HEK293 (cell line): Measurements from ENCODE around the gene CLDN6.

Experiments used
- BCL11B ChIP-seq: fragments of 450-650 bp; formaldehyde crosslinking; IDR thresholded peaks from 2 replicates; pipeline ENCODE4 v1.5.1; 2016; ENCODE audit warnings: low read depth, missing biosample characterization, missing genetic modification characterization
- GFI1B ChIP-seq: fragments of 450-650 bp; formaldehyde crosslinking; IDR thresholded peaks from 2 replicates; pipeline ENCODE4 v1.5.1; 2016; ENCODE audit warnings: missing biosample characterization, missing genetic modification characterization
- IKZF3 ChIP-seq: fragments of 450-650 bp; IDR thresholded peaks from 2 replicates; pipeline ENCODE4 v1.5.0; 2018; ENCODE audit warnings: missing biosample characterization, mild to moderate bottlenecking, missing genetic modification characterization, moderate library complexity
- KLF10 ChIP-seq: fragments of 450-650 bp; IDR thresholded peaks from 2 replicates; pipeline ENCODE4 v1.5.1; 2018; ENCODE audit warnings: missing biosample characterization, mild to moderate bottlenecking, missing genetic modification characterization
- MZF1 ChIP-seq: fragments of 450-650 bp; formaldehyde crosslinking; IDR thresholded peaks from 2 replicates; pipeline ENCODE4 v1.5.1; 2017; ENCODE audit warnings: missing biosample characterization, missing genetic modification characterization, borderline replicate concordance
- SALL2 ChIP-seq: fragments of 450-650 bp; formaldehyde crosslinking; IDR thresholded peaks from 2 replicates; pipeline ENCODE4 v1.5.0; 2017; ENCODE audit warnings: missing biosample characterization, mild to moderate bottlenecking, missing genetic modification characterization, borderline replicate concordance
- SETDB1 ChIP-seq: IDR thresholded peaks from one replicate; pipeline ENCODE4 v1.6.1; 2017; ENCODE audit warnings: mild to moderate bottlenecking, low read length, moderate library complexity, mixed read lengths; ENCODE audit not compliant: insufficient read length
- SP2 ChIP-seq: fragments of 450-650 bp; formaldehyde crosslinking; IDR thresholded peaks from 2 replicates; pipeline ENCODE4 v1.5.1; 2016; ENCODE audit warnings: missing biosample characterization, missing genetic modification characterization
- SP7 ChIP-seq: fragments of 450-650 bp; formaldehyde crosslinking; IDR thresholded peaks from 2 replicates; pipeline ENCODE4 v1.5.1; 2016; ENCODE audit warnings: missing biosample characterization, missing genetic modification characterization
- ZFP41 ChIP-seq: fragments of 450-650 bp; formaldehyde crosslinking; IDR thresholded peaks from 2 replicates; pipeline ENCODE4 v1.5.1; 2016; ENCODE audit warnings: missing biosample characterization, missing genetic modification characterization, borderline replicate concordance
- ZNF146 ChIP-seq: fragments of 450-650 bp; formaldehyde crosslinking; IDR thresholded peaks from 2 replicates; pipeline ENCODE4 v1.5.1; 2016; ENCODE audit warnings: missing biosample characterization, missing genetic modification characterization
- ZNF19 ChIP-seq: fragments of 450-650 bp; formaldehyde crosslinking; IDR thresholded peaks from 2 replicates; pipeline ENCODE4; 2016; ENCODE audit warnings: missing biosample characterization, missing genetic modification characterization, low read depth
- ZNF223 ChIP-seq: fragments of 450-650 bp; formaldehyde crosslinking; IDR thresholded peaks from 2 replicates; pipeline ENCODE4 v1.5.1; 2016; ENCODE audit warnings: missing biosample characterization, missing genetic modification characterization
- ZNF248 ChIP-seq: fragments of 450-650 bp; formaldehyde crosslinking; IDR thresholded peaks from 2 replicates; pipeline ENCODE4 v1.5.1; 2017; ENCODE audit warnings: missing biosample characterization, missing genetic modification characterization
- ZNF366 ChIP-seq: fragments of 450-650 bp; formaldehyde crosslinking; conservative IDR thresholded peaks from 2 replicates; pipeline ENCODE4 v1.5.1; 2016; ENCODE audit warnings: missing biosample characterization, missing genetic modification characterization
- ZNF433 ChIP-seq: fragments of 450-650 bp; formaldehyde crosslinking; IDR thresholded peaks from 2 replicates; pipeline ENCODE4 v1.5.1; 2016; ENCODE audit warnings: missing biosample characterization, missing genetic modification characterization, low read depth
- ZNF529 ChIP-seq: fragments of 450-650 bp; formaldehyde crosslinking; IDR thresholded peaks from 2 replicates; pipeline ENCODE4 v1.5.1; 2017; ENCODE audit warnings: missing genetic modification characterization, missing biosample characterization; ENCODE audit not compliant: insufficient replicate concordance
- ZNF561 ChIP-seq: fragments of 450-650 bp; IDR thresholded peaks from 2 replicates; pipeline ENCODE4 v1.5.1; 2018; ENCODE audit warnings: missing biosample characterization, missing genetic modification characterization, borderline replicate concordance
- ZNF654 ChIP-seq: fragments of 450-650 bp; formaldehyde crosslinking; IDR thresholded peaks from 2 replicates; pipeline ENCODE4 v1.5.1; 2016; ENCODE audit warnings: low read depth, missing biosample characterization, missing genetic modification characterization
- ZNF701 ChIP-seq: fragments of 450-650 bp; formaldehyde crosslinking; IDR thresholded peaks from 2 replicates; pipeline ENCODE4 v1.5.1; 2016; ENCODE audit warnings: missing biosample characterization, missing genetic modification characterization
- ZNF707 ChIP-seq: fragments of 450-650 bp; formaldehyde crosslinking; IDR thresholded peaks from 2 replicates; pipeline ENCODE4 v1.5.1; 2016; ENCODE audit warnings: missing biosample characterization, missing genetic modification characterization
- ZNF776 ChIP-seq: fragments of 450-650 bp; formaldehyde crosslinking; IDR thresholded peaks from 2 replicates; pipeline ENCODE4 v1.5.0; 2017; ENCODE audit warnings: missing biosample characterization, missing genetic modification characterization, borderline replicate concordance
- ZNF843 ChIP-seq: fragments of 450-650 bp; formaldehyde crosslinking; IDR thresholded peaks from 2 replicates; pipeline ENCODE4 v1.5.1; 2016; ENCODE audit warnings: missing biosample characterization, missing genetic modification characterization
- TF ChIP-seq, protein P1 (sequence below): fragments of 450-650 bp; formaldehyde crosslinking; IDR thresholded peaks from 2 replicates; pipeline ENCODE4 v1.5.1; 2016; ENCODE audit warnings: missing biosample characterization, missing genetic modification characterization
- TF ChIP-seq, protein P2 (sequence below): fragments of 450-650 bp; formaldehyde crosslinking; IDR thresholded peaks from 2 replicates; pipeline ENCODE4 v1.5.1; 2016; ENCODE audit warnings: missing biosample characterization, missing genetic modification characterization
- TF ChIP-seq, protein P3 (sequence below): fragments of 450-650 bp; formaldehyde crosslinking; IDR thresholded peaks from 2 replicates; pipeline ENCODE4 v1.5.1; 2016; ENCODE audit warnings: missing biosample characterization, missing genetic modification characterization
- TF ChIP-seq, protein P4 (sequence below): fragments of 450-650 bp; formaldehyde crosslinking; IDR thresholded peaks from 2 replicates; pipeline ENCODE4 v1.5.1; 2016; ENCODE audit warnings: missing biosample characterization, missing genetic modification characterization
- TF ChIP-seq, protein P5 (sequence below): fragments of 450-650 bp; formaldehyde crosslinking; IDR thresholded peaks from 2 replicates; pipeline ENCODE4 v1.5.0; 2017; ENCODE audit warnings: missing biosample characterization, missing genetic modification characterization, borderline replicate concordance
- TF ChIP-seq, protein P6 (sequence below): fragments of 450-650 bp; formaldehyde crosslinking; IDR thresholded peaks from 2 replicates; pipeline ENCODE4 v1.5.1; 2017; ENCODE audit warnings: missing biosample characterization, missing genetic modification characterization
- TF ChIP-seq, protein P7 (sequence below): fragments of 450-650 bp; formaldehyde crosslinking; IDR thresholded peaks from 2 replicates; pipeline ENCODE4 v1.5.1; 2016; ENCODE audit warnings: missing biosample characterization, missing genetic modification characterization

CLDN6 gene

DNA sequence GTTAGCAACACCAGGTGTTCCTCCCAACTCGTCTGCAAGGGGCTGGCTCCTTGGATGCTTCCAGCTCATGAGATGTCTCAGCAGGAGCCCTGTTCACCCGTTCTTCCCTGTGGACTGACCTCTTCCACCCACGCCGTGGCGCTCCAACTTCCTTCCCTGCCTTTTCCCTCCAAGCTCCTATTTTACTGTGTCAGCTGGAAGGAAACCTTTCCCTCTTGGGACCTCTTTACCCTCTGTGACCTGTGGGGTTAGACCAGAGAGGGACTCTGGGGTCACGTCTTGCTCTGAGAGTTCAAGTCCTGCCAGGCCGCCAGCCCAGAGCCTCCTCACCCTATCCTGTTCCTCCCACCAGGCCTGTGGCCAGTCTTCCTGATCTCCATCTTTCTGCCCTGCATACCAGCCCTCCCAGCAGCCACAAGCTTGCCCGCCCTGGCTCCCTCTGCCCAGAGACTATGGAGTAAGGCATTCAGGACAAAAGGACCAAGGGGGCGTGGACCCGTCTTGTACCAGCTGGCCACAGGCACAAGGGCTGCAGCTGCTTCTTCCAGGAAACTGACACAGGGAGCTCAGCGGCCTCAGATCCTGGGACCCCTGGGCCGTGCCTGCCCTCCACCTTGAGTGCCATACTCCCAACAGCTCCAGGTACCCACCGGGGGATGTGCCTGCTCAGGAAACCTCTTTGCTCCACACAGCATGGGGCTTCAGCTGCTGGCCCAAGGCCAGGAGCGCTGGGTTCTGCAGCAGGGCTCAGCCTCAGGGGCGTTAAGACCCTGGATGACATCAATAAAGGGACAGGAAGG is 45.8 kb downstream of the CLDN6 start (continued):
- TF ChIP-seq, protein P1, sequence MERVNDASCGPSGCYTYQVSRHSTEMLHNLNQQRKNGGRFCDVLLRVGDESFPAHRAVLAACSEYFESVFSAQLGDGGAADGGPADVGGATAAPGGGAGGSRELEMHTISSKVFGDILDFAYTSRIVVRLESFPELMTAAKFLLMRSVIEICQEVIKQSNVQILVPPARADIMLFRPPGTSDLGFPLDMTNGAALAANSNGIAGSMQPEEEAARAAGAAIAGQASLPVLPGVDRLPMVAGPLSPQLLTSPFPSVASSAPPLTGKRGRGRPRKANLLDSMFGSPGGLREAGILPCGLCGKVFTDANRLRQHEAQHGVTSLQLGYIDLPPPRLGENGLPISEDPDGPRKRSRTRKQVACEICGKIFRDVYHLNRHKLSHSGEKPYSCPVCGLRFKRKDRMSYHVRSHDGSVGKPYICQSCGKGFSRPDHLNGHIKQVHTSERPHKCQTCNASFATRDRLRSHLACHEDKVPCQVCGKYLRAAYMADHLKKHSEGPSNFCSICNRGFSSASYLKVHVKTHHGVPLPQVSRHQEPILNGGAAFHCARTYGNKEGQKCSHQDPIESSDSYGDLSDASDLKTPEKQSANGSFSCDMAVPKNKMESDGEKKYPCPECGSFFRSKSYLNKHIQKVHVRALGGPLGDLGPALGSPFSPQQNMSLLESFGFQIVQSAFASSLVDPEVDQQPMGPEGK (tag by site-specific recombination): no peak
- TF ChIP-seq ZNF248 (no peak), ZNF433 (no peak), GFI1B (tag by site-specific recombination) (no peak), KLF10 (no peak; the same call in 1 of the 2 replicates), ZNF529 (tag by site-specific recombination) (no peak), ZNF843 (tag by site-specific recombination) (no peak), ZNF19 (no peak), ZNF146 (tag by site-specific recombination) (no peak), SETDB1 (no peak), SP2 (tag by site-specific recombination) (no peak), SP7 (tag by site-specific recombination) (peak; percentile 7; the same call in 1 of the 2 replicates), MZF1 (no peak), ZNF776 (tag by site-specific recombination) (no peak), ZNF561 (tag by site-specific recombination) (peak; percentile 68; the same call in 1 of the 2 replicates), ZFP41 (no peak), IKZF3 (tag by site-specific recombination) (peak; percentile 17; the same call in 1 of the 2 replicates), ZNF707 (no peak), BCL11B (tag by site-specific recombination) (peak; percentile 73), ZNF366 (peak; percentile 33; the same call in 1 of the 2 replicates), SALL2 (no peak), ZNF654 (tag by site-specific recombination) (no peak), ZNF701 (tag by site-specific recombination) (no peak), ZNF223 (tag by site-specific recombination) (no peak)
- TF ChIP-seq, protein P2, sequence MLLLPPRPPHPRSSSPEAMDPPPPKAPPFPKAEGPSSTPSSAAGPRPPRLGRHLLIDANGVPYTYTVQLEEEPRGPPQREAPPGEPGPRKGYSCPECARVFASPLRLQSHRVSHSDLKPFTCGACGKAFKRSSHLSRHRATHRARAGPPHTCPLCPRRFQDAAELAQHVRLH: no peak
- TF ChIP-seq, protein P3, sequence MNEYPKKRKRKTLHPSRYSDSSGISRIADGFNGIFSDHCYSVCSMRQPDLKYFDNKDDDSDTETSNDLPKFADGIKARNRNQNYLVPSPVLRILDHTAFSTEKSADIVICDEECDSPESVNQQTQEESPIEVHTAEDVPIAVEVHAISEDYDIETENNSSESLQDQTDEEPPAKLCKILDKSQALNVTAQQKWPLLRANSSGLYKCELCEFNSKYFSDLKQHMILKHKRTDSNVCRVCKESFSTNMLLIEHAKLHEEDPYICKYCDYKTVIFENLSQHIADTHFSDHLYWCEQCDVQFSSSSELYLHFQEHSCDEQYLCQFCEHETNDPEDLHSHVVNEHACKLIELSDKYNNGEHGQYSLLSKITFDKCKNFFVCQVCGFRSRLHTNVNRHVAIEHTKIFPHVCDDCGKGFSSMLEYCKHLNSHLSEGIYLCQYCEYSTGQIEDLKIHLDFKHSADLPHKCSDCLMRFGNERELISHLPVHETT (tag by site-specific recombination): no peak
- TF ChIP-seq, protein P4, sequence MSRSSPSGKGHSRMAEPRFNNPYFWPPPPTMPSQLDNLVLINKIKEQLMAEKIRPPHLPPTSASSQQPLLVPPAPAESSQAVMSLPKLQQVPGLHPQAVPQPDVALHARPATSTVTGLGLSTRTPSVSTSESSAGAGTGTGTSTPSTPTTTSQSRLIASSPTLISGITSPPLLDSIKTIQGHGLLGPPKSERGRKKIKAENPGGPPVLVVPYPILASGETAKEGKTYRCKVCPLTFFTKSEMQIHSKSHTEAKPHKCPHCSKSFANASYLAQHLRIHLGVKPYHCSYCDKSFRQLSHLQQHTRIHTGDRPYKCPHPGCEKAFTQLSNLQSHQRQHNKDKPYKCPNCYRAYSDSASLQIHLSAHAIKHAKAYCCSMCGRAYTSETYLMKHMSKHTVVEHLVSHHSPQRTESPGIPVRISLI (tag by site-specific recombination): no peak
- TF ChIP-seq, protein P5, sequence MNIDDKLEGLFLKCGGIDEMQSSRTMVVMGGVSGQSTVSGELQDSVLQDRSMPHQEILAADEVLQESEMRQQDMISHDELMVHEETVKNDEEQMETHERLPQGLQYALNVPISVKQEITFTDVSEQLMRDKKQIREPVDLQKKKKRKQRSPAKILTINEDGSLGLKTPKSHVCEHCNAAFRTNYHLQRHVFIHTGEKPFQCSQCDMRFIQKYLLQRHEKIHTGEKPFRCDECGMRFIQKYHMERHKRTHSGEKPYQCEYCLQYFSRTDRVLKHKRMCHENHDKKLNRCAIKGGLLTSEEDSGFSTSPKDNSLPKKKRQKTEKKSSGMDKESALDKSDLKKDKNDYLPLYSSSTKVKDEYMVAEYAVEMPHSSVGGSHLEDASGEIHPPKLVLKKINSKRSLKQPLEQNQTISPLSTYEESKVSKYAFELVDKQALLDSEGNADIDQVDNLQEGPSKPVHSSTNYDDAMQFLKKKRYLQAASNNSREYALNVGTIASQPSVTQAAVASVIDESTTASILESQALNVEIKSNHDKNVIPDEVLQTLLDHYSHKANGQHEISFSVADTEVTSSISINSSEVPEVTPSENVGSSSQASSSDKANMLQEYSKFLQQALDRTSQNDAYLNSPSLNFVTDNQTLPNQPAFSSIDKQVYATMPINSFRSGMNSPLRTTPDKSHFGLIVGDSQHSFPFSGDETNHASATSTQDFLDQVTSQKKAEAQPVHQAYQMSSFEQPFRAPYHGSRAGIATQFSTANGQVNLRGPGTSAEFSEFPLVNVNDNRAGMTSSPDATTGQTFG (tag by site-specific recombination): no peak
- TF ChIP-seq, protein P6, sequence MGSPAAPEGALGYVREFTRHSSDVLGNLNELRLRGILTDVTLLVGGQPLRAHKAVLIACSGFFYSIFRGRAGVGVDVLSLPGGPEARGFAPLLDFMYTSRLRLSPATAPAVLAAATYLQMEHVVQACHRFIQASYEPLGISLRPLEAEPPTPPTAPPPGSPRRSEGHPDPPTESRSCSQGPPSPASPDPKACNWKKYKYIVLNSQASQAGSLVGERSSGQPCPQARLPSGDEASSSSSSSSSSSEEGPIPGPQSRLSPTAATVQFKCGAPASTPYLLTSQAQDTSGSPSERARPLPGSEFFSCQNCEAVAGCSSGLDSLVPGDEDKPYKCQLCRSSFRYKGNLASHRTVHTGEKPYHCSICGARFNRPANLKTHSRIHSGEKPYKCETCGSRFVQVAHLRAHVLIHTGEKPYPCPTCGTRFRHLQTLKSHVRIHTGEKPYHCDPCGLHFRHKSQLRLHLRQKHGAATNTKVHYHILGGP (tag by site-specific recombination): no peak
- TF ChIP-seq, protein P7, sequence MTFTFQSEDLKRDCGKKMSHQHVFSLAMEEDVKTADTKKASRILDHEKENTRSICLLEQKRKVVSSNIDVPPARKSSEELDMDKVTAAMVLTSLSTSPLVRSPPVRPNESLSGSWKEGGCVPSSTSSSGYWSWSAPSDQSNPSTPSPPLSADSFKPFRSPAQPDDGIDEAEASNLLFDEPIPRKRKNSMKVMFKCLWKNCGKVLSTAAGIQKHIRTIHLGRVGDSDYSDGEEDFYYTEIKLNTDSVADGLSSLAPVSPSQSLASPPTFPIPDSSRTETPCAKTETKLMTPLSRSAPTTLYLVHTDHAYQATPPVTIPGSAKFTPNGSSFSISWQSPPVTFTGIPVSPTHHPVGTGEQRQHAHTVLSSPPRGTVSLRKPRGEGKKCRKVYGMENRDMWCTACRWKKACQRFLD (tag by site-specific recombination): no peak
